HepG2 (cell line): ENCODE measurements around the gene CFAP119. TPM values are rescaled to one million over a fixed set of nuclear protein-coding genes. Genes with fewer than 3 reads are reported as not detected.

Experiments
- ASH2L ChIP-seq: fragments of 300-600, 200-600 bp; sonication (generic); IDR thresholded peaks from 2 replicates; pipeline ENCODE4 v1.7.0; 2017; ENCODE audit warnings: low read depth, mild to moderate bottlenecking, moderate library complexity, mixed read lengths, low read length; ENCODE audit not compliant: insufficient read length
- CBFB ChIP-seq: sonication (generic); formaldehyde crosslinking; IDR thresholded peaks from 2 replicates; pipeline ENCODE4 v1.4.0; 2020; ENCODE audit warnings: missing genetic modification reagents
- FOXK1 ChIP-seq: sonication (generic); formaldehyde crosslinking; IDR thresholded peaks from 2 replicates; pipeline ENCODE4 v1.4.0; 2020; ENCODE audit warnings: low read depth, missing genetic modification reagents, borderline replicate concordance
- FOXO1 ChIP-seq: sonication (generic); formaldehyde crosslinking; IDR thresholded peaks from 2 replicates; pipeline ENCODE4 v1.4.0; 2020; ENCODE audit warnings: missing genetic modification reagents
- MBD4 ChIP-seq: IDR thresholded peaks from 2 replicates; pipeline ENCODE4 v1.6.1; 2012; ENCODE audit warnings: low read length, inconsistent platforms, borderline replicate concordance
- MEIS2 ChIP-seq: sonication (generic); formaldehyde crosslinking; IDR thresholded peaks from 2 replicates; pipeline ENCODE4 v1.9.0; 2021; ENCODE audit warnings: mild to moderate bottlenecking, missing genetic modification reagents
- NFYC ChIP-seq: IDR thresholded peaks from 2 replicates; pipeline ENCODE4 v1.6.1; 2016; ENCODE audit warnings: missing genetic modification reagents, missing compliant biosample characterization
- NONO ChIP-seq, 2 experiments: fragments of 450-650 bp in 1 of 2; sonication (generic) in 1 of 2; formaldehyde crosslinking in 1 of 2; IDR thresholded peaks in 1 of 2; conservative IDR thresholded peaks in 1 of 2; 2 replicates each; pipeline versions ENCODE4 v1.6.1 to v1.8.0; 2017 to 2022; ENCODE audit warnings: mild to moderate bottlenecking in 1 of 2, missing genetic modification reagents in 1 of 2, moderate library complexity in 1 of 2
- PHF20 ChIP-seq: sonication (generic); formaldehyde crosslinking; IDR thresholded peaks from 2 replicates; pipeline ENCODE4 v1.5.0; 2020; ENCODE audit warnings: mild to moderate bottlenecking, missing genetic modification reagents
- SRSF1 ChIP-seq: fragments of 200-400 bp; formaldehyde crosslinking; optimal IDR thresholded peaks from 2 replicates; pipeline ENCODE3; 2017; ENCODE audit warnings: mild to moderate bottlenecking, low read depth, low read length, moderate library complexity
- TBX3 ChIP-seq: fragments of 450-650 bp; IDR thresholded peaks from 2 replicates; pipeline ENCODE4 v1.6.1; 2017; ENCODE audit warnings: antibody characterized with exemption, mild to moderate bottlenecking, inconsistent platforms, borderline replicate concordance
- ZNF180 ChIP-seq: sonication (generic); formaldehyde crosslinking; IDR thresholded peaks from 2 replicates; pipeline ENCODE4 v1.4.0; 2020; ENCODE audit warnings: low read depth, missing genetic modification reagents, borderline replicate concordance
- ZNF615 ChIP-seq: sonication (generic); formaldehyde crosslinking; IDR thresholded peaks from 2 replicates; pipeline ENCODE4 v1.5.0; 2020; ENCODE audit warnings: mild to moderate bottlenecking, missing genetic modification reagents, borderline replicate concordance
- ZNF652 ChIP-seq: IDR thresholded peaks from 2 replicates; pipeline ENCODE4 v1.6.1; 2016; ENCODE audit warnings: low read depth, borderline replicate concordance
- ZNF7 ChIP-seq: IDR thresholded peaks from 2 replicates; pipeline ENCODE4 v1.6.1; 2016; ENCODE audit warnings: missing biosample characterization, missing genetic modification reagents
- ZNF766 ChIP-seq: sonication (generic); formaldehyde crosslinking; IDR thresholded peaks from 2 replicates; pipeline ENCODE4 v1.5.0; 2020; ENCODE audit warnings: missing genetic modification reagents, borderline replicate concordance
- polyA plus RNA-seq, 8 experiments: library from polyadenylated mRNA; depleted of rRNA in 3 of 8; stranded (reverse) in 7 of 8; unstranded in 1 of 8; fragments of >200 nt; fragmentation: Illumina TruSeq in 4 of 8; extraction: Trizol in 4 of 8; gene quantifications; 2 replicates each; pipeline versions ENCODE4 v1.2.1 to v1.2.3, GENCODE V29; 2011 to 2016; ENCODE audit warnings: low read depth in 4 of 8, missing spikeins in 1 of 8, mixed read lengths in 1 of 8; ENCODE audit not compliant: insufficient read depth in 1 of 8
- total RNA-seq, 5 experiments: library from RNA; depleted of rRNA; stranded (reverse); fragments of >200 nt; fragmentation: Illumina TruSeq; extraction: Trizol; gene quantifications; 2 replicates each; pipeline ENCODE4 v1.2.3, GENCODE V29; 2016; ENCODE audit warnings: low read depth in 1 of 5
- TF ChIP-seq, protein P1 (sequence below): IDR thresholded peaks from 2 replicates; pipeline ENCODE4 v1.6.1; 2016; ENCODE audit warnings: missing compliant biosample characterization, missing genetic modification reagents, borderline replicate concordance
- TF ChIP-seq, protein P2 (sequence below): fragments of 450-650 bp; IDR thresholded peaks from 2 replicates; pipeline ENCODE4 v1.6.1; 2016
- TF ChIP-seq, protein P3 (sequence below): IDR thresholded peaks from 2 replicates; pipeline ENCODE4 v1.6.1; 2016; ENCODE audit warnings: missing genetic modification reagents, missing compliant biosample characterization
- TF ChIP-seq, protein P4 (sequence below): sonication (generic); formaldehyde crosslinking; IDR thresholded peaks from 2 replicates; pipeline ENCODE4 v1.5.1; 2020; ENCODE audit warnings: mild to moderate bottlenecking, missing genetic modification reagents, borderline replicate concordance

CFAP119 gene
- total and polyA plus RNA-seq, 2 of the 13 experiments (the other 11 are each of a cell fraction or from before 2014, with no cell fraction given), result 6.4 TPM

DNA sequence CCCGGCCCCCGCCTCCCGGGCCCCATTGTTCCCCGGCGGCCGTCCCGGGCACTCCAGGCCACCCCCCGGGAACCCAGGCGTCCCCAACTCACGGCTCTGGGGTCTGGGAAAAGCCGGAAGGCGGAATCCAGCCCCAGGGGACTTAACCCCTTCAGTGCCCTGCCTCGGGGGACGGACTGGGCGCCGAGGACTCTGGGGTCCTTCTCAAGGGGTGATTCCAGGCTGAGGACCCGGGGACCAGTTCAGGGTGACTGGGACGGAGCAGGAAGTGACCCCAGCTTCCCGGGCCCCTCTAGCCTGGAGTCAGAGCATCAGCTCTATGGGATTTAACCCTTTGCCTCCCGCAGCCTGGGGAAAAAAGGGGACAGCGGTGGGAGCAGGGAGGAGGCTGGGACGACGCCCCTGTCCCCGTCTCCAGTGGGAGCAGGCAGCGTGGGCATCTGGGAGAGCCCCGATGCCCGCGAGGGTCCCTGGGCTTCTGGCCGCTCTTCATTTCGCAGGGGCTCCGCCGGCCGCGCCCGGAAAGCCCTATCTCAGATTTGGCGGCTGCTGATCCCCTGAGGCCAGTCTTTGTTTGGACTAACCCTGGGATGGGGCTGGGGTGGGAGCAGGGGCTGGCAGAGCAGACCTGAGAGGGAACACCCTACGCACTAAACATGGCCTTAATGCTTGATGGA, 25.2 kb upstream of the CFAP119 start, which contains the start of gene ZNF629 (continued):
- TF ChIP-seq, protein P1, sequence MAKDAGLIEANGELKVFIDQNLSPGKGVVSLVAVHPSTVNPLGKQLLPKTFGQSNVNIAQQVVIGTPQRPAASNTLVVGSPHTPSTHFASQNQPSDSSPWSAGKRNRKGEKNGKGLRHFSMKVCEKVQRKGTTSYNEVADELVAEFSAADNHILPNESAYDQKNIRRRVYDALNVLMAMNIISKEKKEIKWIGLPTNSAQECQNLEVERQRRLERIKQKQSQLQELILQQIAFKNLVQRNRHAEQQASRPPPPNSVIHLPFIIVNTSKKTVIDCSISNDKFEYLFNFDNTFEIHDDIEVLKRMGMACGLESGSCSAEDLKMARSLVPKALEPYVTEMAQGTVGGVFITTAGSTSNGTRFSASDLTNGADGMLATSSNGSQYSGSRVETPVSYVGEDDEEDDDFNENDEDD (CRISPR knock-in tag), result peak; percentile 58; the same call in 1 of the 2 replicates
- no peak for TF ChIP-seq MBD4
- TF ChIP-seq ZNF615 (CRISPR knock-in tag), result peak; percentile 95
- TF ChIP-seq, protein P2, sequence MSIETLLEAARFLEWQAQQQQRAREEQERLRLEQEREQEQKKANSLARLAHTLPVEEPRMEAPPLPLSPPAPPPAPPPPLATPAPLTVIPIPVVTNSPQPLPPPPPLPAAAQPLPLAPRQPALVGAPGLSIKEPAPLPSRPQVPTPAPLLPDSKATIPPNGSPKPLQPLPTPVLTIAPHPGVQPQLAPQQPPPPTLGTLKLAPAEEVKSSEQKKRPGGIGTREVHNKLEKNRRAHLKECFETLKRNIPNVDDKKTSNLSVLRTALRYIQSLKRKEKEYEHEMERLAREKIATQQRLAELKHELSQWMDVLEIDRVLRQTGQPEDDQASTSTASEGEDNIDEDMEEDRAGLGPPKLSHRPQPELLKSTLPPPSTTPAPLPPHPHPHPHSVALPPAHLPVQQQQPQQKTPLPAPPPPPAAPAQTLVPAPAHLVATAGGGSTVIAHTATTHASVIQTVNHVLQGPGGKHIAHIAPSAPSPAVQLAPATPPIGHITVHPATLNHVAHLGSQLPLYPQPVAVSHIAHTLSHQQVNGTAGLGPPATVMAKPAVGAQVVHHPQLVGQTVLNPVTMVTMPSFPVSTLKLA, result no peak
- no peak for TF ChIP-seq NFYC (CRISPR knock-in tag)
- peak; percentile 89 for TF ChIP-seq PHF20
- no peak for TF ChIP-seq ZNF7
- no peak for TF ChIP-seq ZNF180 (CRISPR knock-in tag)
- TF ChIP-seq ZNF766 (CRISPR knock-in tag), result 0 out of 2 replicates have a peak, but pooled peaks have one; percentile 54
- TF ChIP-seq TBX3, result no peak
- 0 out of 2 replicates have a peak, but pooled peaks have one; percentile 10 for TF ChIP-seq FOXO1 (CRISPR knock-in tag)
- TF ChIP-seq MEIS2 (CRISPR knock-in tag), result peak; percentile 48; the same call in 1 of the 2 replicates
- TF ChIP-seq, protein P3, sequence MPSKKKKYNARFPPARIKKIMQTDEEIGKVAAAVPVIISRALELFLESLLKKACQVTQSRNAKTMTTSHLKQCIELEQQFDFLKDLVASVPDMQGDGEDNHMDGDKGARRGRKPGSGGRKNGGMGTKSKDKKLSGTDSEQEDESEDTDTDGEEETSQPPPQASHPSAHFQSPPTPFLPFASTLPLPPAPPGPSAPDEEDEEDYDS (CRISPR knock-in tag), result peak; percentile 59
- TF ChIP-seq ZNF652 (CRISPR knock-in tag), result peak; percentile 100
- TF ChIP-seq CBFB (CRISPR knock-in tag), result peak; percentile 78
- TF ChIP-seq SRSF1, result peak; percentile 82
- TF ChIP-seq FOXK1, result 0 out of 2 replicates have a peak, but pooled peaks have one; percentile 43
- TF ChIP-seq ASH2L, result peak; percentile 69
- no peak for TF ChIP-seq NONO (IDR thresholded peaks at IDR 0.05)
- TF ChIP-seq NONO (CRISPR knock-in tag; conservative IDR thresholded peaks at IDR 0.05), result peak; percentile 79; the same call in 1 of the 2 replicates
- TF ChIP-seq, protein P4, sequence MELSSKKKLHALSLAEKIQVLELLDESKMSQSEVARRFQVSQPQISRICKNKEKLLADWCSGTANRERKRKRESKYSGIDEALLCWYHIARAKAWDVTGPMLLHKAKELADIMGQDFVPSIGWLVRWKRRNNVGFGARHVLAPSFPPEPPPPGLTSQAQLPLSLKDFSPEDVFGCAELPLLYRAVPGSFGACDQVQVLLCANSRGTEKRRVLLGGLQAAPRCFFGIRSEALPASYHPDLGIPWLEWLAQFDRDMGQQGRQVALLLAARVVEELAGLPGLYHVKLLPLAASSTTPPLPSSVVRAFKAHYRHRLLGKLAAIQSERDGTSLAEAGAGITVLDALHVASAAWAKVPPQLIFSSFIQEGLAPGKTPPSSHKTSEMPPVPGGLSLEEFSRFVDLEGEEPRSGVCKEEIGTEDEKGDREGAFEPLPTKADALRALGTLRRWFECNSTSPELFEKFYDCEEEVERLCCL (CRISPR knock-in tag), result 0 out of 2 replicates have a peak, but pooled peaks have one; percentile 37
